Activated CD4-positive, alpha-beta T cell treated with anti-CD3 and anti-CD28 coated beads, Interleukin-2, Interleukin-6, amounts not matched to agents 100 ng/mL and 50 ng/mL, durations not matched to agents 16 hours and 8 hours (primary cell): ENCODE data around the gene CCDC85A.

ENCODE experiments used
- DNase-seq: peaks from one replicate; pipeline ENCODE4 v3.0.0-alpha.2; 2020

CCDC85A gene

DNA sequence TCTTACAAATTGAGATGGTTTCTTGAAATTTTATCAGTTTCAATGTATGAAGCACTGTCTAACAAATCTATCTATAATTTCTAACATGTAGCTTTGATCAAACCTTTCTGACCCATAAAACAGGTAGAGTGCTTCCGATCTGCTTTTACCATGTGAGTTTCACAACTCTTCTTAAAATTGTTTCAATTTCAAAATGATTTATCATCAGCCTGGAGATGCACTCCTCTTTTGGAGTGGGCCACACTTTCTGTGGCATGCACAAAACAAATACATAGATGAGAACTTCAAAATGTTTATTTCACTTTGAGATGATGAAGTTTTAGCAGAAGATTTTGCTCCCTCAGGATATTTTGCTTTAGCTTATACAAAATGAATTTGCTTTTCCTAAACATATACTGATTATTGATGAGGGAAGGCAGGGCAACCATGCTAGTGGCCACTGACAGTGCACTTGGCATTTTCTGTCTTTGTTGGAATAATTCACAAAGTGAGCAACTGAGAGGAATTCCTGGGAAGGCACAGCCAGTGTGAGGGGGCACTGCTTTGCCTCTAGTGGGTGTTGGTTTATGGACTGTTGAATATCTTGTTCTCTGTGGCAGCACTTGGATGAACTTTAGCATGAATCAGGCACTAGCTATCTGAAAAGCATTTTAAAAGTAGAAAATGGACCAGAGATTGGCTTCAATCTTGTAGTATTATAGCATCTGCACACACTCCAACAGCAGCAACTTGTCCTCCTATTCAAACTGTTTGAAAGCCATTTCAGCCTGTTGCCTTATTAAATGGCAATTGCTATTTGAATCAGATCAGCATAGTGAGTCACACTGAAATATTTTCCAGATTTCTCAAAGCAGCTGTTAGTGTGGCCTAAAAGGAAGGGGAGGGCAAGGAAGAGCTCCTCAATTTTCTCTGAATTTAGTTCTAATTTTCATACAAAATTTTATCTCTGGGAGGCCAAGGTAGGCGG lies 193.2 kb downstream of the CCDC85A start:
- no peak for DNase-seq

DNA sequence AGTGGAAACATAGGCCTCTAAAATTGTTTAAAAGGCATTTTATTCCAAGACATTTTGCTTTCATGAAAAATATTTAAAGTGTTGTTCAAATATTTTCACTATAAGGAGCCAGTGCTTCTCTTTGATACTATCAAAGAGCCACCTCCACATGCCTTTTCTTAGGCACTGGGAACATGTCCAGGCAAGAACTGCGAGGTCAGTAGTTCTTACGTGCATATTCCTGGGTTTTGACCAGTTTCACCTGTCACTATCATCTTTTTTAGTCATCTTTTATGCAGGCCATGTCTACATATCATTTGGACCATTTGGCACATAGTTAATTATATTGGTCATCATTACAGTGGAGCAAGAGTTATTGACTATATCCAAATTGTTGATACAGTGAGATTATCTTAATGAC lies 195.3 kb downstream of the CCDC85A start:
- DNase-seq, result no peak

DNA sequence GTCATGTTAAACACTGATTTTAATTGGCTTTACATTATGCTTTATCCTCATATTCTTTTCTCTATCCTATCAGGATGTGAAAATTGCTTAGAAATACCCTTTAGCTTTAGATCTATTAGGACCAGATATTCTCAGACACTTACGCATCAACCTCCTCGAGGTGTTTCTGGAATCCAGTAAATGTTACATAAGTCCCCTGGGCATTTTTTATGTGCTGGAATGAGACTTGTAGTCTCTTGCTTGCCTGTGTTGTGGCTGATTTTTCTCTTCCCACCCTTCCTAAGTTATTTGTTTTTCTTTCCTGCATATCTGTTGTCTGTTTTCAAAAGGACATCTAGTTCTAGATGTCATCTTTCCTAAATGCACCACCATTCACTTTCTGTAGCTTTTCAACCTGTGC lies 197.1 kb downstream of the CCDC85A start:
- DNase-seq, result no peak

DNA sequence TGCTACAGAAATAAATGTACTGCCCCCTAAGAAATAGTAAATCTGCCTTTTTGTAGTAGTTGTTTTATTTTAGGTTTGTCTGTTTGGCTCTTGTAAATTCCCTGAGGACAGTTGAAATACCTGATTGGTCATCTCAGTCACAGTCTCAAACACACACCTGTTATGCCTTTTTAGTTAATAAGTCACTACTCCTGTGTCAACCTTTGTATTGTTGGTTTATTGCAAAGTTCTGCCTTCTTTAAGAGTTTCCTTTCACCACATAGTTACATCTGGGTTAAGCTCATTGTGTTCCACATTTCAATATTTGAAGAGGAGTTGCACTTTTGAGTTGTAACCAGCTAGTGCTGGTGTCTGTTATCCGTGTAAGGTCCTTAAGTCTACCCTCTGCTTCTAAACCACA lies 198.7 kb downstream of the CCDC85A start:
- no peak for DNase-seq

DNA sequence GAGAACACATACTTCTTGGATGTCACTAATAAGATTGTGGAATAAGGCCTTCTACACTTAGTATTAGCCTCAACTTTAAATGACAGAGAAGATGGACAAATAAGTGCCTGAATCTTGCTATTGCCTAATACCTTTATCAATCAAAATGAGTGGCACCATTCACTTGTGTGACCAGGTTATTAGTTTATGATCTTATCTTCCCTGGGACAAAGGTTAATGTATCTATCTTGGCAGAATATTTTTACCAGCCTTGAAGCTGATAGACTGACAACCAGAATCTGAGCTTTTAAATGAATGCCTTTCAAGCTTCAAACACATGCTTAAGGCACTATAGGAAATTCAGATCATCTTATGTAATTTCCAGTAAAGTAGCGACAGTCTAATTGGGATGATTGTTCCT lies 202.9 kb downstream of the CCDC85A start:
- no peak for DNase-seq

DNA sequence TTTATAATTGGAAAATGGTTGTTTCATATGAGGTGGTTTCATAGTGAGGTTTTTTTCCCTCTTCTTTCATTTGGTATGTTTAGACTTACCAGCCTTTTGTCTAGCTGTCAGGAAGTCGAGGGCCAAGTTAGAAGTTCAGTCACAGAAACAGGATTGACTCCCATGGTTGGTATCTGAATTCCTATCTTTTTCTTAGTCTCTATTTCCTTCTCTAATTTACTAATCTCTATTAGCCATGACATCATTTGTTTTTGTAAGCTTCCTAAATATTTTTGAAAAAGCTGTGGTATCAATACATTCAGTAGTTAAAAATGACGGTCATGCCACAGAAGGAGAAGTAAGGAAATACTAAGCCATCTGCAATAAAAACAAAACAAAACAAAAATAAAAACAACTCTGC lies 206.9 kb downstream of the CCDC85A start:
- DNase-seq, result no peak

DNA sequence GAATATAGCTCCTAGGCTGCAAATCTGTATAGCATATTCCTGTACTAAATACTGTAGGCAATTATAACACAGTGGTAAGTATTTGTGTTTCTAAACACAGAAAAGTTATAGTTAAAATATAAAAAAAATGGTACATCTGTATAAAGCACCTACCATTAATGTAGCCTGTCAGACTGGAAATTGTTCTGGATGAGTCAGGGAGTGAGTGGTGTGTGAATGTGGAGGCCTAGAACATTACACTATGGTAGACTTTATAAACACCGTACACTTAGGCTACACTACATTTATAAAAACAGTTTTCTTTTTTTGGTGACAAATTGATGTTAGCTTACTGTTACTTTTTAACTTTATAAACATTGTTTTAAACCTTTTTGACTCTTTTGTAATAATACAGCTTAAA lies 226.3 kb downstream of the CCDC85A start:
- no peak for DNase-seq

DNA sequence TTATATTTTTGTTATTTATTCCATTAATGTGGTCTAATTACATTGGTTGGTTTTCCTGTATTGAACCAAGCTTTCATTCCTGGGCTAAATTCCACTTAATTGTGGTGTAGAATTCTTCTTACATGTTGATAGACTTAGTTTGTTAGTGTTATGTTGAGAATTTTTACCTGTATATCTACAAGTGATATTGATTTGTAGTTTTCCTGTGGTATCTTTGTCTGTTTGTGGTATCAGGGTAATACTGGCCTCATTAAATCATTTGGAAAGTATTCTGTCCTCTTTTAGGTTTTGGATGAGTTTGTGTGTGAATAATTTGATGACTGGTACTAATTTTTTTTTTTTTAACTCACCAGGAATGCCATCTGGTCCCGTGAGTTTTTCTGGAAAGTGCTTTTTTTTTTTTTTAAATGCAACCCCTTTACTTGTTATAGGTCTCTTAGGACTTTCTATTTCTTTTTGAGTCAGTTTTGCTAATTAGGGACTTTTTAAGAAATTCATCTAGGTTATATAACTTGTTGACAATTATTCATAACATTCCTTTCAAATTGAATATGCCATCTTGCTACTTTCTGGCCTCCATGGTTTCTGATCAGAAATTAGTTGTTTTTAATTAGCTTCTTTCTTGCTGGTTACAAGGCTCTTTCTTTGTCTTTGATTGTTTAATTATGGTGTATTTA lies 232.8 kb downstream of the CCDC85A start:
- DNase-seq, result peak; percentile 0
